HepG2 (cell line): ENCODE results near the gene ATP10D. TPM values are rescaled to one million over a fixed set of nuclear protein-coding genes. Genes with fewer than 3 reads are reported as not detected.

ENCODE experiments used
- ATF7-NPFF ChIP-seq: sonication (generic); formaldehyde crosslinking; IDR thresholded peaks from 2 replicates; pipeline ENCODE4 v1.8.1; 2023; ENCODE audit warnings: mild to moderate bottlenecking, low read depth, missing genetic modification reagents, moderate library complexity
- ATRX ChIP-seq: sonication (generic); formaldehyde crosslinking; IDR thresholded peaks from 2 replicates; pipeline ENCODE4 v1.4.0; 2020; ENCODE audit warnings: missing genetic modification reagents, borderline replicate concordance
- DMAP1 ChIP-seq: IDR thresholded peaks from 2 replicates; pipeline ENCODE4 v1.6.1; 2016
- HOXA5 ChIP-seq: sonication (generic); formaldehyde crosslinking; IDR thresholded peaks from 2 replicates; pipeline ENCODE4 v1.4.0; 2020; ENCODE audit warnings: missing genetic modification reagents
- IKZF4 ChIP-seq: sonication (generic); formaldehyde crosslinking; IDR thresholded peaks from 2 replicates; pipeline ENCODE4 v1.5.1; 2020; ENCODE audit warnings: borderline replicate concordance, mild to moderate bottlenecking, low read depth, missing genetic modification reagents; ENCODE audit errors: not compliant biosample characterization
- MIXL1 ChIP-seq: IDR thresholded peaks from 2 replicates; pipeline ENCODE4 v1.6.1; 2016
- MTF2 ChIP-seq: sonication (generic); formaldehyde crosslinking; IDR thresholded peaks from 2 replicates; pipeline ENCODE4 v1.5.0; 2020; ENCODE audit warnings: missing genetic modification reagents, borderline replicate concordance
- PAWR ChIP-seq: sonication (generic); formaldehyde crosslinking; IDR thresholded peaks from 2 replicates; pipeline ENCODE4 v1.4.0; 2020; ENCODE audit warnings: missing genetic modification reagents, mild to moderate bottlenecking, borderline replicate concordance
- PHF20 ChIP-seq: sonication (generic); formaldehyde crosslinking; IDR thresholded peaks from 2 replicates; pipeline ENCODE4 v1.5.0; 2020; ENCODE audit warnings: mild to moderate bottlenecking, missing genetic modification reagents
- POLR2G ChIP-seq: fragments of 200-400 bp; formaldehyde crosslinking; IDR thresholded peaks from 2 replicates; pipeline ENCODE4 v1.6.1; 2018; ENCODE audit warnings: mild to moderate bottlenecking, low read depth, low read length, moderate library complexity
- RFXAP ChIP-seq: sonication (generic); formaldehyde crosslinking; IDR thresholded peaks from 2 replicates; pipeline ENCODE4 v1.4.0; 2020; ENCODE audit warnings: missing genetic modification reagents, borderline replicate concordance
- SALL1 ChIP-seq: sonication (generic); formaldehyde crosslinking; IDR thresholded peaks from 2 replicates; pipeline ENCODE4 v1.8.0; 2022; ENCODE audit warnings: mild to moderate bottlenecking, missing genetic modification reagents
- SP2 ChIP-seq: sonication (generic); formaldehyde crosslinking; IDR thresholded peaks from 2 replicates; pipeline ENCODE4 v1.5.1; 2020; ENCODE audit warnings: mild to moderate bottlenecking, missing genetic modification reagents
- TBX3 ChIP-seq: fragments of 450-650 bp; IDR thresholded peaks from 2 replicates; pipeline ENCODE4 v1.6.1; 2017; ENCODE audit warnings: antibody characterized with exemption, mild to moderate bottlenecking, inconsistent platforms, borderline replicate concordance
- ZBTB42 ChIP-seq: sonication (generic); formaldehyde crosslinking; IDR thresholded peaks from 2 replicates; pipeline ENCODE4 v1.5.0; 2020; ENCODE audit warnings: mild to moderate bottlenecking, missing genetic modification reagents
- ZNF143 ChIP-seq: sonication (generic); formaldehyde crosslinking; IDR thresholded peaks from 2 replicates; pipeline ENCODE4 v1.4.0; 2020; ENCODE audit warnings: missing genetic modification reagents
- ZNF224 ChIP-seq: sonication (generic); formaldehyde crosslinking; IDR thresholded peaks from 2 replicates; pipeline ENCODE4 v1.5.0; 2020; ENCODE audit warnings: mild to moderate bottlenecking, missing genetic modification reagents
- ZNF333 ChIP-seq: sonication (generic); formaldehyde crosslinking; IDR thresholded peaks from 2 replicates; pipeline ENCODE4 v1.4.0; 2020; ENCODE audit warnings: mild to moderate bottlenecking, missing genetic modification reagents, borderline replicate concordance
- ZNF343 ChIP-seq: sonication (generic); formaldehyde crosslinking; IDR thresholded peaks from 2 replicates; pipeline ENCODE4 v1.4.0; 2020; ENCODE audit warnings: mild to moderate bottlenecking, missing genetic modification reagents
- ZNF605 ChIP-seq: sonication (generic); formaldehyde crosslinking; IDR thresholded peaks from 2 replicates; pipeline ENCODE4 v1.8.0; 2022; ENCODE audit warnings: mild to moderate bottlenecking, missing genetic modification reagents
- ZNF619 ChIP-seq: sonication (generic); formaldehyde crosslinking; IDR thresholded peaks from 2 replicates; pipeline ENCODE4 v1.4.0; 2020; ENCODE audit warnings: mild to moderate bottlenecking, missing genetic modification reagents
- ZNF761 ChIP-seq: sonication (generic); formaldehyde crosslinking; conservative IDR thresholded peaks from 2 replicates; pipeline ENCODE4 v1.4.0; 2020; ENCODE audit warnings: mild to moderate bottlenecking, missing genetic modification reagents
- ZNF773 ChIP-seq: sonication (generic); formaldehyde crosslinking; IDR thresholded peaks from 2 replicates; pipeline ENCODE4 v1.4.0; 2020; ENCODE audit warnings: missing genetic modification reagents, borderline replicate concordance
- ZNF850 ChIP-seq: sonication (generic); formaldehyde crosslinking; conservative IDR thresholded peaks from 2 replicates; pipeline ENCODE4 v1.9.0; 2021; ENCODE audit warnings: mild to moderate bottlenecking, missing genetic modification reagents
- polyA plus RNA-seq, 8 experiments: library from polyadenylated mRNA; depleted of rRNA in 3 of 8; stranded (reverse) in 7 of 8; unstranded in 1 of 8; fragments of >200 nt; fragmentation: Illumina TruSeq in 4 of 8; extraction: Trizol in 4 of 8; gene quantifications; 2 replicates each; pipeline versions ENCODE4 v1.2.1 to v1.2.3, GENCODE V29; 2011 to 2016; ENCODE audit warnings: low read depth in 4 of 8, missing spikeins in 1 of 8, mixed read lengths in 1 of 8; ENCODE audit not compliant: insufficient read depth in 1 of 8
- total RNA-seq, 5 experiments: library from RNA; depleted of rRNA; stranded (reverse); fragments of >200 nt; fragmentation: Illumina TruSeq; extraction: Trizol; gene quantifications; 2 replicates each; pipeline ENCODE4 v1.2.3, GENCODE V29; 2016; ENCODE audit warnings: low read depth in 1 of 5
- TF ChIP-seq, protein P1 (sequence below): sonication (generic); formaldehyde crosslinking; IDR thresholded peaks from 2 replicates; pipeline ENCODE4 v1.5.0; 2020; ENCODE audit warnings: mild to moderate bottlenecking, missing genetic modification reagents
- TF ChIP-seq, protein P2 (sequence below): sonication (generic); formaldehyde crosslinking; IDR thresholded peaks from 2 replicates; pipeline ENCODE4 v1.9.0; 2022; ENCODE audit warnings: missing genetic modification reagents, mild to moderate bottlenecking, borderline replicate concordance
- TF ChIP-seq, protein P3 (sequence below): sonication (generic); formaldehyde crosslinking; conservative IDR thresholded peaks from 2 replicates; pipeline ENCODE4 v1.5.0; 2020; ENCODE audit warnings: missing genetic modification reagents

Gene ATP10D
- total and polyA plus RNA-seq, 2 of the 13 experiments (the other 11 are each of a cell fraction or from before 2014, with no cell fraction given), result 2.2 to 9.8 TPM

DNA sequence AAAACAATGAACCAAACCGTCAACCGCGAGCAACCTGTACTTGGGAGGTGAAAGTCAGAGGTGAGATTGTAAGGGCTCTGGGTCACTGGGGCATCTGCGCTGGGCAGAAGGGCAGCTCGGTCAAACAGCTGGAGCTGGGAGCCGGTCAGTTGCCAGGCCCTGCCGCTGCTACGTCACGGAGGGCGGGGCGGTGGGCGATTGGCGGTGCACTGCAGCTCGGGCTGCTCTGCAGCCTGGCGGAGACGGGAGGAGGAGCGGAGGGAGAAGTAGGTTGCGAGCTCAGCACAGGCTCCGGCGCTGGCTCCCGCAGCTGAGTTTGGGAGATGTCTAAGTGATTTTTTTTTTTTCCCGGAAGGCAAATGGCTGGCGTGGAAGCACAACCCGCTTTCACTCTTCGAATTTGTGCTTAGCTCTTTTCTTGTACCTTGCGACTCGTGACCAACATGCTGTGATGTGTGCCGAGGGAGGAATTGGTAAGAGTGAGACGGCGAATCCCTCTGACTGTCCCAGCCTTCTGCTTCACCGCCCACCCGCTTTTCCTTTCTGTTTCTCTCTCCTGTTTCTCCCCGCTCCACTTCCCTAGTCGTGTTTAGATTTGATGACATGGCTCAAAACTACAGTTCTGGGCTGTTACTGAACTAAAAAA, at the start of gene ATP10D (continued):
- TF ChIP-seq TBX3 (no peak), HOXA5 (CRISPR knock-in tag) (peak; percentile 79; the same call in 1 of the 2 replicates), ZNF343 (CRISPR knock-in tag) (no peak), PAWR (CRISPR knock-in tag) (no peak), ZNF224 (CRISPR knock-in tag) (no peak), PHF20 (0 out of 2 replicates have a peak, but pooled peaks have one; percentile 28), RFXAP (peak; percentile 90), DMAP1 (CRISPR knock-in tag) (peak; percentile 50; the same call in 1 of the 2 replicates), ZBTB42 (CRISPR knock-in tag) (no peak), MTF2 (CRISPR knock-in tag) (no peak), ZNF761 (CRISPR knock-in tag) (no peak), MIXL1 (CRISPR knock-in tag) (0 out of 2 replicates have a peak, but pooled peaks have one; percentile 50), SP2 (CRISPR knock-in tag) (no peak), ZNF143 (CRISPR knock-in tag) (0 out of 2 replicates have a peak, but pooled peaks have one; percentile 40), POLR2G (peak; percentile 65), ZNF850 (CRISPR knock-in tag) (no peak), ZNF619 (CRISPR knock-in tag) (0 out of 2 replicates have a peak, but pooled peaks have one; percentile 37), ZNF773 (CRISPR knock-in tag) (no peak), ATRX (CRISPR knock-in tag) (no peak), ATF7-NPFF (CRISPR knock-in tag) (peak; percentile 54; the same call in 1 of the 2 replicates), SALL1 (CRISPR knock-in tag) (peak; percentile 68), ZNF333 (CRISPR knock-in tag) (no peak), IKZF4 (CRISPR knock-in tag) (no peak), ZNF605 (CRISPR knock-in tag) (no peak)
- TF ChIP-seq, protein P1, sequence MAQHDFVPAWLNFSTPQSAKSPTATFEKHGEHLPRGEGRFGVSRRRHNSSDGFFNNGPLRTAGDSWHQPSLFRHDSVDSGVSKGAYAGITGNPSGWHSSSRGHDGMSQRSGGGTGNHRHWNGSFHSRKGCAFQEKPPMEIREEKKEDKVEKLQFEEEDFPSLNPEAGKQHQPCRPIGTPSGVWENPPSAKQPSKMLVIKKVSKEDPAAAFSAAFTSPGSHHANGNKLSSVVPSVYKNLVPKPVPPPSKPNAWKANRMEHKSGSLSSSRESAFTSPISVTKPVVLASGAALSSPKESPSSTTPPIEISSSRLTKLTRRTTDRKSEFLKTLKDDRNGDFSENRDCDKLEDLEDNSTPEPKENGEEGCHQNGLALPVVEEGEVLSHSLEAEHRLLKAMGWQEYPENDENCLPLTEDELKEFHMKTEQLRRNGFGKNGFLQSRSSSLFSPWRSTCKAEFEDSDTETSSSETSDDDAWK (CRISPR knock-in tag), result no peak
- TF ChIP-seq, protein P2, sequence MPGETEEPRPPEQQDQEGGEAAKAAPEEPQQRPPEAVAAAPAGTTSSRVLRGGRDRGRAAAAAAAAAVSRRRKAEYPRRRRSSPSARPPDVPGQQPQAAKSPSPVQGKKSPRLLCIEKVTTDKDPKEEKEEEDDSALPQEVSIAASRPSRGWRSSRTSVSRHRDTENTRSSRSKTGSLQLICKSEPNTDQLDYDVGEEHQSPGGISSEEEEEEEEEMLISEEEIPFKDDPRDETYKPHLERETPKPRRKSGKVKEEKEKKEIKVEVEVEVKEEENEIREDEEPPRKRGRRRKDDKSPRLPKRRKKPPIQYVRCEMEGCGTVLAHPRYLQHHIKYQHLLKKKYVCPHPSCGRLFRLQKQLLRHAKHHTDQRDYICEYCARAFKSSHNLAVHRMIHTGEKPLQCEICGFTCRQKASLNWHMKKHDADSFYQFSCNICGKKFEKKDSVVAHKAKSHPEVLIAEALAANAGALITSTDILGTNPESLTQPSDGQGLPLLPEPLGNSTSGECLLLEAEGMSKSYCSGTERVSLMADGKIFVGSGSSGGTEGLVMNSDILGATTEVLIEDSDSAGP (CRISPR knock-in tag), result peak; percentile 58
- TF ChIP-seq, protein P3, sequence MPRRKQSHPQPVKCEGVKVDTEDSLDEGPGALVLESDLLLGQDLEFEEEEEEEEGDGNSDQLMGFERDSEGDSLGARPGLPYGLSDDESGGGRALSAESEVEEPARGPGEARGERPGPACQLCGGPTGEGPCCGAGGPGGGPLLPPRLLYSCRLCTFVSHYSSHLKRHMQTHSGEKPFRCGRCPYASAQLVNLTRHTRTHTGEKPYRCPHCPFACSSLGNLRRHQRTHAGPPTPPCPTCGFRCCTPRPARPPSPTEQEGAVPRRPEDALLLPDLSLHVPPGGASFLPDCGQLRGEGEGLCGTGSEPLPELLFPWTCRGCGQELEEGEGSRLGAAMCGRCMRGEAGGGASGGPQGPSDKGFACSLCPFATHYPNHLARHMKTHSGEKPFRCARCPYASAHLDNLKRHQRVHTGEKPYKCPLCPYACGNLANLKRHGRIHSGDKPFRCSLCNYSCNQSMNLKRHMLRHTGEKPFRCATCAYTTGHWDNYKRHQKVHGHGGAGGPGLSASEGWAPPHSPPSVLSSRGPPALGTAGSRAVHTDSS (CRISPR knock-in tag), result no peak
